ENCODE results near the gene WFS1.

The WFS1 gene

DNA sequence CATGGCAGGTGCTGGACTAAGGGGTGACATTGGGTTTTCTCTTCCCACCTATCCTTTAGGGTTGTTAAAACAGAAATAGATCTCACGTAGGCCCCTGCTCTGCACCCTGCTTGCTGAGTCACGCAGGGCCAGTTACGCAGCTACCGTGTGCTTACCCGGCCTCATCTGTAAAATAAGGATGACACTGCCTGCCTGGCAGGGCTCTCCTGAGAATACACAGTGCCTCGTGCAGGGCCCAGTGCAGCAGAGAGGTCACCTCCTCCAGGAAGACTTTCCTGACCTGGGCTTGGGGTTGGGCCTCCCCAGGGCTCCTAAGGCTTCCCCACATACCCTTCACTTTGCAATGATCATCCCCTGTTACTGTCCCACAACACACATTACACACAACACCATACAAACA lies 35.7 kb upstream of the WFS1 start:
- DNase-seq (ENCODE audit: low read depth, low spot score), result no peak

DNA sequence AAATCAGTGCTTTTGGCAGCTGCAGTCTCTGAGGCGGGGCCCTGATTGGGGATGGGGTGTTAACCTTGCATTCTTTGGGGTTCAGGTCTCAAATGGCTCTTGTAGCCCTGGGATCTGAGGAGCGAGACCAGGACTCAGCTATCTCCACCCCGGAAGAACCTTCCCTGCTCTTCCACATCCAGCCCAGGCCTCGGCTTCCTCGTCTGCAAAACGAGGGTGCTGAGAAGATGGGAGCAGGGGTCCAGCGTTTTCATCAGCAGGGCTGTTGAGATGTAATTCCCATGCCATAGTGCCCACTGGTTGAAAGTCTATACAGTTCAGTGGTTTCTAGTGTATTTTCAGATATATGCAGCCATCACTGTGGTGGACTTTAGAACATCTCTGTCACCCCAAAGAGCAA lies 34.6 kb upstream of the WFS1 start:
- no peak for DNase-seq (ENCODE audit: low read depth, low spot score)

DNA sequence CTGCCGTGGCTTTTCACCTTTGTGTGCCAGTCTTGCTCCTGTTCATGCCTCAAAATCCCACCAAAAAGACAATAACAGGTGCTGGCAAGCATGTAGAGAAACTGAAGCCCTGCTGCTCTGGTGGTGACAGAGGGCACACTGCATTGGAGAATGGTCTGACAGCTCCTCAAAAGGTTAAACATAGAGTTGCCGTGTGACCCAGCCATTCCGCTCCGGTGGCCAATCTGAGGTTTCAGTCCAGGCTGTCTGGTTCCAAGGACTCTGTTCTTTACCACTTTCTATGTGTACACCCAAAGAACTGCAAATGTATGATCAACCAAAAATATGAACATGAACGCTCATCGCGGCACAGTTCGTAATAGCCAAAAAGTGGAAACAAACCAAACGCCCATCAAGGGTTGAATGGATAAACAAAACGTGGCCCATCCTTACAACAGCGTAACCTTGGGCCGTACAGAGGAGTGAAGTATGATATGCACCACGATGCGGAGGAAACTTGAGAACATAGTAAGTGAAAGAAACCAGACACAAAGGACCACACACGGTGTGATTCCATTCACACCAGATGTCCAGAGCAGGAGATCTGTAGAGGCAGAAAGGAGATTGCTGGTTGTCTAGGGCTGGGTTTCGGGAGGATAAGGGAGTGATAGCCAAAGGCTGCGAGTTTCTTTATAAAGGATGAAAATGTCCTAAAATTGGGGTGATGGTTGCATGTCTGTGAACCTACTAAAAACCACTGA lies 33.6 kb upstream of the WFS1 start:
- DNase-seq (ENCODE audit: low read depth, low spot score), result no peak

DNA sequence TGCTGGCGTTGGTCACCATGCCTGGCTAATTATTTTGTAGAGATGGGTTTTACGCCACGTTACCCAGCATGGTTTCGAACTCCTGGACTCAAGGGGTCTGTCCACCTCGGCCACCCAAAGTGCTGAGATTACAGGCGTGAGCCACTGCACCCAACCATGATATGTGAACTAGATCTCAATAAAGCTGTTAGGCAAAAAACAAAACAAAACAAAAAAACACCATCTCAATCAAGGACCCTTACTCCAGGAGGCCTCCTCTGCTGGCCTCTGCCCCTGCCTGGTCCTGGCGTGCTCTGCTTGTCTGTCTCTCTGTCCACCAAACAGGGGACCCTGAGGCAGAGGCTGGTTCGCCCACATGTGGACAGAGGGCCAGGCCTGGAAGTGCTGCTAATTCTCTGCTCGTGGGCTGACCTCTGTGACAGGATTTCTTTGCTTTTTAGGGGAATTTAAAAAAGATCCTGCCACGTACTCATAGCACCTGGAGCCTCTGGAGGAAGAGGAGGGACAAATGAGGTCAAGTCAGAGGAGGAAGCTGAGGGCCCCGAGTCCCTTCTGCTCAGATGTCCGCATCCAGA lies 32.7 kb upstream of the WFS1 start:
- no peak for DNase-seq (ENCODE audit: low read depth, low spot score)

DNA sequence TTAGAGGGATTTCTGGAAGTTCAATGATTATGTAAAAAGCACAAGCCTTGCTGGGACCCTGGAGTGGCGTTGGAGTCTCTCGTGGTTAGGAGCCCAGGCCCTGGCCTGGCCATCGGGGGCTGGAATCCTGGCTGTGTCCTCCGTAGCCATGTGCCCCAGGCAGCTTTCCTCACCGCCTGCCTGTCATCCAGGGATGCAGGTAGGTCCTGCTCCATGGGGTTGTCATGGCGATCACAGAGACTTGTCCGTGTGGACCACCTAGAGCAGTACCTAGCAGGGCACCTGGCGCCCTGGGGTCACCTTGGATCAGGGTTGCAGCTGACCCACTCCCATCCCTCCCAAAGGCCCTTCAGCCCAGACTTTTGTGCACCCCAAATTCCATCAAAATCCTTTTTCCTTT lies 30.2 kb upstream of the WFS1 start:
- DNase-seq (ENCODE audit: low read depth, low spot score), result no peak

DNA sequence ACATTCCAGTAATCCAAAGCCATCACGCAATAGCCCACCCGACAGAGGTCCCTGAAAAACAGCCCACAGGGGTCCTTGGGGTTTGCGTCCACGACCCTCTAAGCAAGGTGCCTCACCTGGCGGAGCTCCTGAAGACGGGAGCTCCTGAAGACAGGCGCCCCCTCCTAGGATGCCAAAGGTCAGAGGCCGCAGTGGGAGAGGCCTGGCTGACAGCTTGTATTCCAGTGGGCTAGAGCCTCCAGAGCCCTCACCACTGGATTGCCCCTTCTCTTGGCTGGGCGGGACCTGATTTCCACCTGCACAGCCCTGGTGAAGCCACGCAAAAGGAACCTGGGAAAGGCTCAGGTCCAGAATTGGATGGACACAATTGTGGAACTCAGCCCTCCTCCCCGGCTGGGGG lies 29.7 kb upstream of the WFS1 start:
- no peak for DNase-seq (ENCODE audit: low read depth, low spot score)

DNA sequence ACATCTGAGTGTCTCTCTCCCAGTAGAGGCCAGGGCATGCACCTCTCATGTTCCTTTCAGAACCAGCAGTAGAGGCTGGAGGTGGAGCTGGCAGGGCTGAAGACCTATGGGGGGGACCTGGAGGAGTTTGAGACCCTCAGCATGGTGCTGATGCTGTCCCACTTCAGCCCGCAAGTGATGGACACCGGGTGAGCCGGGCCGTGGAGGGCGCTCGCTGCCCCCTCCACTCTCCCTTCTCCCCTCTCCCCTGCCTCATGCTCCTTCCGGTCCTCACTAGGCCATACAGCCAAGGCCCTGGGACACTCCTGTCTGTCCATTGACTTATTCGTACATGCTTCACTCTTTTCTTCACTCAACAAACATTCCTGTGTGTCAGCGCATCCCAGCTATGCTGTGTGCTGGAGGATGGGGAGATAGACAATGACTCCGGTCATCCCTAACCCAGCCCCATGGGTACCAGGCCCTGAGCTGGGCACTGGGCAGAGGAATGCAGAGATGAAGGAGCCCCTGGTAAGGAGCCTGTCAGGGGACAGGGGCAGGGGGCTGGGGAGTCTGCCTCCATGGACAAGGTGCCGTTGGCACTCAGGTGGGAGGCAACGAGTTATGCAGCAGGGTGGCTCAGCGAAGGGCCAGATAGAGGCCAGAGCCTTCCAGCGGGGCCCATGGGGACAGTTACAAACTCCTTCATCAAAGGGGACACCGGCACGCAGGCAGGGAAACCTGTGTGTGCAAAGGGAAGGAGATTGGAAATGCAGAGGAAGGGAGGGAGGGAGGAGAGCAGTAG lies 28.4 kb upstream of the WFS1 start:
- DNase-seq (ENCODE audit: low read depth, low spot score), result no peak

DNA sequence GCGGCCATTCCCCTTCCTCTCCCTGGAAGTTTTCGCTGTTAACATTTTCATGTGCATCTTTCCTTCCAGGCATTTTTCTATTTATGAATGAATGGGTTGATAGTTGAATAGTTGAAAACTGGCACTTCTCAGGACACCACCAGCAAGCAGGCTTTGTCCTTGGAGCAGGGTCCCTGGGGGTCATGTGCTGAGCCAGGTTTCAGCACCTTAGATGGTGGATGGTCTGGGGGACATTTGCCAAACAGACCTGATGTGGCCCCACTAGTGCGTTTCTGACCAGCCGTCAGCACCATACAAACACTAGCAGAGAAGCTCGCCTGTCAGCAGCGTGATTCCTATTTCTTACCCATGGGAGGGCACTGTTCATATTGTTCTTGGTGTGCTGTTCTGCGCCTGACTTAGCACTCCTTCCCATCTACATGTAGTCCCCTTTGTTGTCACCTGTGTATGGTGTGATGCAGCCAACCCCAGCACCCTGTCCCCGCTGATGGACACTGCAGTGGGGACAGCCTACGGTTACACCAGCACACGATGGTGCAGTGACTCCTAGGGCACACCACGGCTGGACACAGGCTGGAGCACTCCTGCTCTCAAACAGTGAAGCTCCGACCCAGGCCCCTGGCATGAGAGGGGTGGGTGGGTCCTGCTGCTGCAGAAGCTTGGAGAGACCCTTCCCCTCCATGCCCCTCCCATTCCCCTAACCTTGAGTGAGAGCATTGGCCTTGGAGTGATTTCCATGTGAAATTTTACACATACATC lies 27.2 kb upstream of the WFS1 start:
- DNase-seq (ENCODE audit: low read depth, low spot score), result no peak

DNA sequence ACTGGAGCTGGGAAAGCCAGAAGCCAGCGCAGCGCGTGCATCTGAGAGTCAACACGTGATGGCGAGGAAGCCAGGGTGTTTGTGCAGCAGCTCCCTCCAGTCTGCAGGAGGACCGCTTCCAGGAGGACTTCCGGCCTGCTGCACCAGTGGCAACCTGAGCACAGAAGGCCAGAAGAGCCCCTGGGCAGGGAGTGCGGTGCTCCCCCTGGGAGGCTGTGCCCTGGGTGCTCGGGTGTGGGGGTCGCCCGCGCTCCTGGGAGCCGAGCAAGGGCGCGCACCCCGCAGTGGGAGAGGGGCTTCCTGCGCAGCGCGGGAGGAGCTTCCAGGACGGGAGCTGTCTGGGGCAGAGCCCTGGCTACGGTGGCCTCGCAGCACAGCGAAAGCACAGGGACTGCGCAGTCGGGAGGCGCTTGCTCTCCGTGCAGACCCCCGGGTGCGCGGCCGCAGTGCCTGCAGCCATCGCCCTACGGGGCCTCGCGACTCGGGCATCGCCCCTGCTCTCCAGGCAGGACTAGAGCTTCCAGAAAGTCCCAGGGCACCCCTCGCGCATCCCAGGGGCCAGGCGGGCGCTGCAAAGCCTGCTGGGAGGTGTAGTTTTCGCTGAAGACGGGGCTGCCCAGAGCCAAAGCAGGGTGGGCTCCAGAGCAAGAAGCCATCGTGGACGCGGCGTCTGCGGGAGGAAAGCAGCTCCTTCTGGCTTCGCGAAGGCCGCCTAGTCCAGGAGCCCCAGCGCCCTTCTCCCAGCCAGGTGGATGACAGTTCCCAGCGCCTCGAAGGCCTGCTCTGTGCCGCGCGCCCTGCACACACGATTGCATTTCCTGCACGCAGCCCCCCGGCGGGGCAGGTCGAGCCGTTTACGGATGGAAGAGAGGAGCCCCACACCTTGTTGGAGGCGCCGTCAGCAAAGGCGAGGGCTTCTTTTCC lies 24.1 kb upstream of the WFS1 start:
- DNase-seq (ENCODE audit: low read depth, low spot score), result no peak

DNA sequence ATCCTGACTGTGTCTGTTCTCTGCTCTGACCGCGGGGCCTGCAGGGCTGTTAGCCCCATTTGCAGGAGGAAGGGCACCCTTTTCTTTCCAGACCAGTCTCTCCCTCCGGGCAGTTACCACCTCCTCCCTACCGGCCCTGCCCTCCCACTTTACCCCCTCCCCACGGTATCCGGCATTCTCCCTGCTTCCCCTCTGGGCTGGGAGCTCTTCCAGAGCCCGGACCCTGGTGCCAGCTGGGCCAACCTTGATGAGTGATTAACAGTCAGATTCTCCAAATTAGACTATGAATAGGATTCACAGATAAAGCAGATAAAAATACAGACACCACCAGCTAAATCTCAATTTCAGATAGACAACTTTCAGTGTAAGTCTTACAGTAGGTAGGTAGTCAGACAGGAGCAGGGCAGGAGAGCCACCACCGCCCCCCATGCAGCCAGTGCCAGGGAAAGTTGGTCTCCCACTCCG lies 23.4 kb upstream of the WFS1 start:
- DNase-seq (ENCODE audit: low read depth, low spot score), result no peak

DNA sequence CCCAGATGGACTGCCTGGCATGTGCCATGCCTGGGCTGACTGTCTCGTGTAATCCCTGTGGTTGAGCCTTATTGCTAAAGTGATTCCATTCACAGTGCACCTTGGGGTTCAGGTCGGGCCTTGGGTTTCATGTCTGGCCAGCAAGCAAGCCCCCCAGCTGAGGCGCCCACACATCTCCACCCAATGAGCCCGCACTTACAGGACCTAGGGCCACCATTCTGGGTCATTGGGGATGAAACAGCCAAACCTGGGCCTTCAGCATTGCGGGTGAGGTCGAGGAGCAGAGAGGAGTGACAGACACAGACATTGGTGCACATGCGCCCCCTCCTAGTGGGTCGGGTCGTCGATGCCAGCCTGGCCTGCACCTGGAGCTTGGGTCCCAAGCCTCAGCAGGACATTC lies 21.3 kb upstream of the WFS1 start:
- no peak for DNase-seq (ENCODE audit: low read depth, low spot score)

DNA sequence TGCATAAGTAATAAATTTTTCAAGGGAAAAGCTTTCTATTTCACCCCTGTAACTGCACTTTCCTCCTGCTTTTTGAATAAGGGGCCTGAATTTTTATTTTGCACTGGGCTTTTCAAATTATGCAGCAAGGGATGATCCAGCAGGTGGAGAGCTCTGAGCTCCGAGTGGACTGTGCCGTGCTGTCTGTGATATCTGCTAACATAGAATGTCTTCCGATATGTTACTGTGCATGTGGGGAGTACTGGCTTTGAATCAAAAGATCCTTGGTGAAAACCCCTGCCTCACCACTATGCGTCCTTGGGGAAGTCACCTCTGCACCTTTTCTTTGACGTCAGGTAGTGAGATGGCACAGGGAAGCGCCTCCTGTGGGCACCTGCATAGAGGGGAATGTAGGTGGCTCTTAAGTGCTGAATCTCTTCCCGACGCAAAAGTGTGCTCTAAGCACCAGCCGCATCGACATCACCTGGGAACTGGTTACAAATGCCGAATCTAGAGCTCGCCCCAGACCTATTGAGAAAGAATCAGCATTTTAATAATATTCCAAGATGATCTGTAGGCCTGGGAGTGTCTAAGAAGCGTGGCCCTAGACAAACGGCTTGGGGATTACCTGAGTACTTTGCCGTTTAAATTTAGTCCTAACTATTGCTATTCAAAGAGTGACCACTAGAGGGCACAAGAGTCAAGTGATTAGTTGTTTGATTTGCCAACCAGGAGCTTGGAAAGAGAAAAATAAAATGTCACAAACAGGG lies 19.2 kb upstream of the WFS1 start:
- DNase-seq (ENCODE audit: low read depth, low spot score), result no peak

DNA sequence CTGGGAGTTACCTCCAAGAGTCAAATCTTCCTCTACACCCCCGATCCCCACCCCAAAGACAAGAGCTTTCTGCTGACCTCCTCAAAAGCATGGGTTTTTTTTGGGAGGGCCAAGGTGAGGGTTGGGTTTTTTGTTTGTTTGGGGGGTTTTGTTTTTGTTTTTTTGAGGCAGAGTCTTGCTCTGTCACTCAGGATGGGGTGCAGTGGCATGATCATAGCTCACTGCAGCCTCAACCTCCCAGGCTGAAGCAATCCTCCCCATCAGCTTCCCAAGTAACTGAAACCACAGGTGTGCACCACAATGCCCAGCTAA lies 18.7 kb upstream of the WFS1 start:
- DNase-seq (ENCODE audit: low read depth, low spot score), result no peak

DNA sequence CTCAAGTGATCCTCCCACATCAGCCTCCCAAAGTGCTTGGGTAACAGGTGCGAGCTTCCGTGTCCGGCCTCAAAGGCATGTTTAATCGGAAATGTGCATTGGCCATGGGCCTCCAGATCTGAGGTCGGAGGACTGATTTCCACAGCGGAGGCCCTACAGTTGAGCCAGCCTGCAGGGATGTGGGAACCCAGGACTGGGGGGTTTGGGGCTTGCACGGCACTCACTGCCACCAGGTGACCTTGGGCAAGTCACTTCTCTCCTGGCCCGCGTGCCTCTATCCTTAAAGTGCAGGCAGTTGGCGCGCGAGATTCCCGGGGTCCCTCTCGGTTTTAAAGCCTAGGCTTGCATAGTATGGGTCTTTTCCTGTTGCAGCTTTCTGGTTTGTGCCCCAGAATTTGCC lies 18.3 kb upstream of the WFS1 start:
- DNase-seq (ENCODE audit: low read depth, low spot score), result no peak

DNA sequence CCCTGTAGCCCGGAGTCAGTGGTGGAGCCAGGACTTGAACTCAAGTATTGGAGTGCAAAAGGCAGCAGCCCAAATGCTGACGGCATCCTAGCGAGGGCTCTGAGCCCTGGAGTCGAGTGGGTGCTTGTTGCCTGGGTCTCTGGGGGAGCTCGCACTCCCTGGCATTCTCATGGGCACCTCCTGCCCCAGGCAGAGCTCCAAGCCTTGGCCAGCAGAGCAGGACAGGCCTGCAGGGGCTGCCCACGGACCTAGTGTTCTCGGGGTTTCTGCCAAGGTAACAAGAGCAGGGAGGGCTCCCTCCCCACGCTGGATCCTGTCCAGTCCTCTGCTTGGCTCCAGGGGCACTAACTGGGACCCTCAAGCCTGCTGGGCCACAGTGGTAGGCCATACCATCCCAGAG lies 17.6 kb upstream of the WFS1 start:
- DNase-seq (ENCODE audit: low read depth, low spot score), result no peak

DNA sequence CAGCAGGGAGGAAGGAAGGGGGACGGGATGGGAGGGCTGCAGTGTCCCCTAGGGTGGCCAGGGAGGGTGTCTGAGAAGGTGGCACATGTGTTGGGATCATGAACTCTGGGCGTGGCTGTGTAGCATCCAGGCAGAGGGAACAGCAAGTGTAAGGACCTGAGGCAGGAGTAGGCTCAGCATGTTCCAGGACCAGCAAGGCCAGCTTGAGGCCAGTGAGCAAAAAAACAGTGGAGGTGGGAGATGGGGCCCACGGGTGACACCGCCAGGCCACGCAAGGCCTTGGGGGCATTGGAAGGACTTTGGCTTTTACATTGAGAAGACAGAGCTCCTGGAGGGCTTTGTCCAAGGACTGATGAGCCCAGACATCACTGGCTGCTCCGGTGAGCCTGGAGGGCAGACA lies 16.5 kb upstream of the WFS1 start:
- no peak for DNase-seq (ENCODE audit: low read depth, low spot score)

DNA sequence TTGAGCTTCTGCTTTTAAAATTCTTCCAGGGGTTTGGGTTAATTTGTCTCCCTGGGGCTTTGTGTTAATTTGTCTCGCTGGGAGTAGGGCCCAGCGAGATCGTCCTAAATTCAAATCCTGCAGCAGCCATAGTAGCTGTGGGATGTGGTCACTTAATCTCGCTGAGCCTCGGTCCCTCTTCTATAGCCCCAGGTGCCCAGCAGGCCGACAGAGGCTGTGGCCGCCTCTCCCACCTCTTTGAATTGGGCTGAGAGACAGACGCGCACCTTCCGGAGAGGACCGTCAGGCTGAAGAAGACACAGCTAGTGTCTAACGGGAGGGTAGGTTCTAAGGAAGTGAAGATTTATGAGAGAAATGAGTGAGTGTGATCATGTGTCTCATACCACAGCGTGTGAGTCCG lies 15.7 kb upstream of the WFS1 start:
- DNase-seq (ENCODE audit: low read depth, low spot score), result no peak

DNA sequence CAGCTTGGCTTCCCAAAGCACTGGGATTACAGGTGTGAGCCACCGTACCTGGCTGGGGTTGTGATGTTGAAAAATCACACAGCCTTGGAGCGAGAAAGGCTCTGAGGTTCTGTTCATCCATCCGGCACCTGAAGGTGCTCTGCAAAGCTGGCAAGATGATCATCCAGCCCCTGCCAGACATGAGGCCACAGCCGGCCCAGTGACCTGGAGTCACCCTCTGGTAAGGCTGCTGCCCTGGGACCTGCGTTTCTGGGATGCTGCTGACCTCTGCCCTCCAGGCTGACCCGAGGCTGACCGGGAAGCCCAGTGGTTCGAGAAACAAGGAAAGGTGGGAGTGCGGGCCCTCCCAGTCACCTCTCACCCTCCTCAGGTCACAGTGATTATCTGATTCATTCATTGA lies 13.5 kb upstream of the WFS1 start:
- DNase-seq (ENCODE audit: low read depth, low spot score), result no peak

DNA sequence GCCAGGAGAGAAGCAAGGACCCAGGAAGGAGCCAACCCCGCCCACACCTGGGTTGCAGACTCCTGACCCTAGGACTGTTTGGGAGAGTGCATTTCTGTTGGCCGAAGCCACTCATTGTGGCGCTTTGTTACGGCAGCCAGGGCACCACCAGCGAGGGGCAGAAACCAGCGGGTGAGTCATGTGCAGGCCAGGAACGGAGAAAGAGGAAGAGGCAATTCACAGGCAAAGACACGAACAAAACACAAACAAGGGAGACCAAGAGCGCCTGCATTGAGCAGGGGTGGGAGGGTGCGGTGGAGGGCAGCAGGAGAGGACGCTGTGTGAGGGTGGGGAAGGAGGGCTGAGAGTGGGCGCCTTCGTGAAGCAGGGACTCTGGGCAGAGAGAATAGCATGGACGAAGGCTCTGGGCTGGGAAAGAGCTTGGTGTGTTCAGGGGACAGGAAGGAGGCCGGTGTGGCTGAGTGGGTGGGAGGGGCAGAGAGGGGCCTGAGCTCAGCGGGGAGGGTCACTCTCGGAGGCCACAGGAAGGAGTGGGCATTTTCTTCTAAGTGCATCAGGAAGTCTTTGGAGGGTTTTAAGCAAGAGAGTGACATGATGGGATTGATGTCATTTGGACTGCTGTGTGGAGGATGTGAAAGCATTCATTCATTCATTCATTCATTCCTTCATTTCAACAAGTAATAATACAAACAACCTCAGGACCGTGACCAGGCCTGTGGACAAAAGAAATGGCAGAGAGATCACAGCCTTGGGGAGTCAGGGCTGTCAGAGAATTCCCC lies 12.2 kb upstream of the WFS1 start:
- no peak for DNase-seq (ENCODE audit: low read depth, low spot score)

DNA sequence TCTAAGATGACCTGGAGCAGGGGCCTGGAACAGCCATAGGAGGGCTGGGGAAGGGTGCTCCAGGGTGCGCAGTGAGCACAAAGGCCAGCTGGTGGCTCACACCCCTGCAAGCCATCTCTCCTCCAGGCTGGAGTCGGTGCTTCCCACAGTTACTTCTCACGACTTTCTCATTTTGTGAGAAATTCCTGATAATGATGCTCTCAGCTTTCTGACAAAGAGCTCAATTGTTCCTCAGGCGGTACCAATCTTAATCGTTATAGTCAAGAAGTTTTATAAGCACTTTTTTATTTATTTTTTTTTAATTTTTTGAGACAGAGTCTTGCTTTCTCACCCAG lies 11.7 kb upstream of the WFS1 start:
- DNase-seq (ENCODE audit: low read depth, low spot score), result no peak

All from activated naive CD8-positive, alpha-beta T cell treated with anti-CD3 and anti-CD28 coated beads, Interleukin-2, amount 50 U/mL, for 16 hours (primary cell).